Panc1 (cell line): ENCODE results near the gene ADGRV1. TPM values are rescaled to one million over a fixed set of nuclear protein-coding genes. Genes with fewer than 3 reads are reported as not detected.

Experiments used
- ATAC-seq: fragments of 200-7000 bp; cut with Tn5 transposase; 2 replicates; pipeline ENCODE4 v1.9.1; 2020; ENCODE audit warnings: mild to moderate bottlenecking, moderate library complexity
- BruUV-seq: library from RNA; stranded (reverse); fragments of 400-500 nt; replicated peaks from 2 replicates; lab custom pipeline; 2021; lab: Mats Ljungman, UMichigan
- CTCF ChIA-PET: fragments of 300-600 bp; sonication (Branson Sonifier 250); formaldehyde crosslinking; loops from one replicate; lab custom pipeline; 2022; ENCODE audit warnings: antibody characterized with exemption; lab: Charles Lee
- POLR2A ChIA-PET: fragments of 300-600 bp; sonication (Branson Sonifier 250); formaldehyde crosslinking; loops from one replicate; lab custom pipeline; 2022; ENCODE audit warnings: antibody characterized with exemption; lab: Charles Lee
- DNase-seq: peaks from one replicate; pipeline ENCODE4 v3.0.0-alpha.2; 2010; ENCODE audit warnings: low read depth, low spot score
- H3K27ac ChIP-seq: 2 replicates; pipeline ENCODE4 v1.5.1; 2011; ENCODE audit warnings: mild to moderate bottlenecking, low read length, inconsistent platforms
- H3K27me3 ChIP-seq: fragments of 200-500 bp; sonication (Bioruptor generic); 2 replicates; pipeline ENCODE4 v1.6.0; 2014; ENCODE audit warnings: low read length, inconsistent platforms; ENCODE audit not compliant: control insufficient read depth, insufficient read depth
- H3K36me3 ChIP-seq: fragments of 200-500 bp; sonication (Bioruptor generic); 2 replicates; pipeline ENCODE4 v1.5.1; 2014; ENCODE audit warnings: inconsistent platforms, mild to moderate bottlenecking, low read length, moderate library complexity; ENCODE audit not compliant: control insufficient read depth, insufficient read depth
- H3K4me1 ChIP-seq: 2 replicates; pipeline ENCODE4 v1.5.1; 2011; ENCODE audit warnings: inconsistent platforms, mild to moderate bottlenecking, low read length, moderate library complexity; ENCODE audit not compliant: control insufficient read depth, insufficient read depth
- H3K4me3 ChIP-seq, 2 experiments: 2 replicates each; pipeline ENCODE4 v1.5.1; 2011 to 2012; ENCODE audit warnings: low read depth in 2 of 2, low read length in 2 of 2, mild to moderate bottlenecking in 2 of 2, inconsistent platforms in 1 of 2, moderate library complexity in 1 of 2
- H3K9me3 ChIP-seq: fragments of 200-500 bp; sonication (Bioruptor generic); 2 replicates; pipeline ENCODE4 v1.5.1; 2014; ENCODE audit warnings: low read depth, mild to moderate bottlenecking, inconsistent platforms, low read length, moderate library complexity; ENCODE audit not compliant: control insufficient read depth, insufficient read depth
- POLR2AphosphoS5 ChIP-seq: IDR thresholded peaks from 2 replicates; pipeline ENCODE4 v1.6.1; 2012; ENCODE audit warnings: mild to moderate bottlenecking, low read depth, low read length, moderate library complexity
- SIN3A ChIP-seq: IDR thresholded peaks from 2 replicates; pipeline ENCODE4 v1.6.1; 2012; ENCODE audit warnings: low read depth, mild to moderate bottlenecking, low read length, moderate library complexity, borderline replicate concordance; ENCODE audit not compliant: insufficient read depth
- TCF7L2 ChIP-seq: IDR thresholded peaks from 2 replicates; pipeline ENCODE4 v1.6.1; 2011; ENCODE audit warnings: mild to moderate bottlenecking, low read depth, low read length, inconsistent platforms
- in situ Hi-C: cut with HindIII; loops from 2 replicates; pipeline ENCODE4 v1.10.0; 2016; ENCODE audit warnings: low sequenced_read_pairs, low pct_unique_long_range_greater_than_20kb
- intact Hi-C: fragments of 100-400 bp; cut with micrococcal nuclease; formaldehyde crosslinking; loops from one replicate; pipeline ENCODE4 v1.10.0; 2022; ENCODE audit not compliant: unreplicated experiment
- total RNA-seq: library from RNA; stranded (reverse); gene quantifications from one replicate; pipeline ENCODE4 v1.2.1, GENCODE V29; 2021; ENCODE audit not compliant: unreplicated experiment
- TF ChIP-seq, protein P1 (sequence below): fragments of 450-650 bp; IDR thresholded peaks from 2 replicates; pipeline ENCODE4 v1.5.1; 2017; ENCODE audit warnings: mild to moderate bottlenecking
- TF ChIP-seq, protein P2 (sequence below), 2 experiments: IDR thresholded peaks; 2 replicates each; pipeline ENCODE4 v1.6.1; 2011 to 2012; ENCODE audit warnings: low read depth in 2 of 2, control low read depth in 1 of 2, low read length in 1 of 2, mild to moderate bottlenecking in 1 of 2, moderate library complexity in 1 of 2; ENCODE audit not compliant: insufficient read depth in 1 of 2

The ADGRV1 gene
- total RNA-seq, 1 experiment from 2014 or later = 0.49 TPM

- H3K4me1 ChIP-seq = no peaks in the 10 kb centered on the region
- BruUV-seq = no TSS peak
- no peaks in the 10 kb centered on the region for H3K27me3 ChIP-seq
- DNase-seq (no peak), ATAC-seq (no peak)
- CTCF ChIA-PET = interaction anchor here (0.6 kb wide), 1 partner anchor 97 kb away, joined by 7 read pairs; no protein-coding TSS in a partner anchor
- TF ChIP-seq, protein P1, sequence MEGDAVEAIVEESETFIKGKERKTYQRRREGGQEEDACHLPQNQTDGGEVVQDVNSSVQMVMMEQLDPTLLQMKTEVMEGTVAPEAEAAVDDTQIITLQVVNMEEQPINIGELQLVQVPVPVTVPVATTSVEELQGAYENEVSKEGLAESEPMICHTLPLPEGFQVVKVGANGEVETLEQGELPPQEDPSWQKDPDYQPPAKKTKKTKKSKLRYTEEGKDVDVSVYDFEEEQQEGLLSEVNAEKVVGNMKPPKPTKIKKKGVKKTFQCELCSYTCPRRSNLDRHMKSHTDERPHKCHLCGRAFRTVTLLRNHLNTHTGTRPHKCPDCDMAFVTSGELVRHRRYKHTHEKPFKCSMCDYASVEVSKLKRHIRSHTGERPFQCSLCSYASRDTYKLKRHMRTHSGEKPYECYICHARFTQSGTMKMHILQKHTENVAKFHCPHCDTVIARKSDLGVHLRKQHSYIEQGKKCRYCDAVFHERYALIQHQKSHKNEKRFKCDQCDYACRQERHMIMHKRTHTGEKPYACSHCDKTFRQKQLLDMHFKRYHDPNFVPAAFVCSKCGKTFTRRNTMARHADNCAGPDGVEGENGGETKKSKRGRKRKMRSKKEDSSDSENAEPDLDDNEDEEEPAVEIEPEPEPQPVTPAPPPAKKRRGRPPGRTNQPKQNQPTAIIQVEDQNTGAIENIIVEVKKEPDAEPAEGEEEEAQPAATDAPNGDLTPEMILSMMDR = no peak
- TF ChIP-seq SIN3A (no peak), TCF7L2 (no peak), POLR2AphosphoS5 (no peak)
- TF ChIP-seq, protein P2, sequence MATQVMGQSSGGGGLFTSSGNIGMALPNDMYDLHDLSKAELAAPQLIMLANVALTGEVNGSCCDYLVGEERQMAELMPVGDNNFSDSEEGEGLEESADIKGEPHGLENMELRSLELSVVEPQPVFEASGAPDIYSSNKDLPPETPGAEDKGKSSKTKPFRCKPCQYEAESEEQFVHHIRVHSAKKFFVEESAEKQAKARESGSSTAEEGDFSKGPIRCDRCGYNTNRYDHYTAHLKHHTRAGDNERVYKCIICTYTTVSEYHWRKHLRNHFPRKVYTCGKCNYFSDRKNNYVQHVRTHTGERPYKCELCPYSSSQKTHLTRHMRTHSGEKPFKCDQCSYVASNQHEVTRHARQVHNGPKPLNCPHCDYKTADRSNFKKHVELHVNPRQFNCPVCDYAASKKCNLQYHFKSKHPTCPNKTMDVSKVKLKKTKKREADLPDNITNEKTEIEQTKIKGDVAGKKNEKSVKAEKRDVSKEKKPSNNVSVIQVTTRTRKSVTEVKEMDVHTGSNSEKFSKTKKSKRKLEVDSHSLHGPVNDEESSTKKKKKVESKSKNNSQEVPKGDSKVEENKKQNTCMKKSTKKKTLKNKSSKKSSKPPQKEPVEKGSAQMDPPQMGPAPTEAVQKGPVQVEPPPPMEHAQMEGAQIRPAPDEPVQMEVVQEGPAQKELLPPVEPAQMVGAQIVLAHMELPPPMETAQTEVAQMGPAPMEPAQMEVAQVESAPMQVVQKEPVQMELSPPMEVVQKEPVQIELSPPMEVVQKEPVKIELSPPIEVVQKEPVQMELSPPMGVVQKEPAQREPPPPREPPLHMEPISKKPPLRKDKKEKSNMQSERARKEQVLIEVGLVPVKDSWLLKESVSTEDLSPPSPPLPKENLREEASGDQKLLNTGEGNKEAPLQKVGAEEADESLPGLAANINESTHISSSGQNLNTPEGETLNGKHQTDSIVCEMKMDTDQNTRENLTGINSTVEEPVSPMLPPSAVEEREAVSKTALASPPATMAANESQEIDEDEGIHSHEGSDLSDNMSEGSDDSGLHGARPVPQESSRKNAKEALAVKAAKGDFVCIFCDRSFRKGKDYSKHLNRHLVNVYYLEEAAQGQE (IDR thresholded peaks at IDR 0.05; ENCODE audit: insufficient read depth in 1 of 2, low read depth in 2 of 2, low read length in 1 of 2) = no peak
- H3K4me3 ChIP-seq = no peak overlapping the region
- POLR2A ChIA-PET = no interaction called here
- H3K9me3 ChIP-seq = no peaks in the 10 kb centered on the region
- in situ Hi-C loops (no loop called here), intact Hi-C loops (loop anchor here (2.0 kb wide), 1 partner anchor 58 kb away; no protein-coding TSS in a partner anchor)
- no peak overlapping the region for H3K27ac ChIP-seq
- H3K36me3 ChIP-seq = no peaks in the 10 kb centered on the region
These were observed 624.2 kb downstream of the ADGRV1 start for GRCh38 chr5:91182763-91183162.

DNA sequence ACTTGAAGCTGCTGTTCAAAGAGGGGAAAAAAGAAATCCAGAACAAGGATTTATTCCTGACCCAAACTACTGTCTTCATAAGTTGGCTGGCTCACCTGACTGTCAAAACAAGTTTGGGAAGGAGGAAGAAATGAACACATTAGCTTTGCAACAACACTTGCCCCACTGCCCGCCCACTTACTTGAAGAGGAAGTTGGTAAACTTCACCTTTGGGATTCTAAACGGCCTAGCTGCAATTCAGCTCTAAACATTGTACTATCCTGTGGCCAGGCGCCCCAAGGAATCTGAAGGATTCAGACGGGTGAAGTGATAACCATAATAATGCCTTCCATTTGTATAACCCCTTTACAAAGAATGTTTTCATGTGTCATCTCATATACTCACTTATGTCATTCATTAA lies 625.1 kb downstream of the ADGRV1 start:
- TF ChIP-seq, protein P2 (IDR thresholded peaks at IDR 0.05; ENCODE audit: insufficient read depth in 1 of 2, low read depth in 2 of 2, low read length in 1 of 2) = no peak
- TF ChIP-seq POLR2AphosphoS5 (no peak), TCF7L2 (no peak), SIN3A (no peak)
- TF ChIP-seq, protein P1 = no peak
- no peaks in the 10 kb centered on the region for H3K9me3 ChIP-seq
- DNase-seq = no peak
- ChIA-PET CTCF (no interaction called here), POLR2A (interaction anchor here (0.6 kb wide), 1 partner anchor 197 kb away, joined by 4 read pairs; no protein-coding TSS in a partner anchor)
- BruUV-seq = no TSS peak
- ATAC-seq = no peak
- H3K27me3 ChIP-seq = no peaks in the 10 kb centered on the region
- H3K4me3 ChIP-seq = no peak overlapping the region
- no peaks in the 10 kb centered on the region for H3K4me1 ChIP-seq
- in situ Hi-C loops = no loop called here
- H3K36me3 ChIP-seq = no peaks in the 10 kb centered on the region; the same call in 1 of the 2 replicates
- intact Hi-C loops = loop anchor here (2.0 kb wide), 1 partner anchor 59 kb away; no protein-coding TSS in a partner anchor
- H3K27ac ChIP-seq = no peak overlapping the region
